Endothelial cell of umbilical vein (primary cell): ENCODE results near the gene IL13RA1. TPM values are rescaled to one million over a fixed set of nuclear protein-coding genes. Genes with fewer than 3 reads are reported as not detected.

Experiments used
- BruUV-seq: library from RNA; stranded (reverse); fragments of 400-500 nt; replicated peaks from 2 replicates; lab custom pipeline; 2021; lab: Mats Ljungman, UMichigan
- CTCF ChIA-PET: fragments of 300-600, 350-600 bp; sonication (Branson Sonifier 250); formaldehyde crosslinking; loops from one replicate; lab custom pipeline; 2021; ENCODE audit warnings: antibody characterized with exemption, inconsistent platforms; lab: Charles Lee
- POLR2A ChIA-PET: fragments of 300-600, 350-600 bp; sonication (Branson Sonifier 250); formaldehyde crosslinking; loops from one replicate; lab custom pipeline; 2021; ENCODE audit warnings: antibody characterized with exemption, inconsistent platforms; lab: Charles Lee
- DNase-seq: peaks from one replicate; pipeline ENCODE4 v3.0.0-alpha.2; 2011; ENCODE audit warnings: low read depth, low spot score
- FAIRE-seq: peaks from 2 replicates; lab custom pipeline; 2011; peaks lifted over from hg19 to GRCh38; lab: Jason Lieb, UNC
- H2AFZ ChIP-seq: 2 replicates; pipeline ENCODE4 v1.6.0; 2012; ENCODE audit warnings: low read depth, low read length, control low read depth, inconsistent platforms
- H3K27ac ChIP-seq: 2 replicates; pipeline ENCODE4 v1.5.1; 2011; ENCODE audit warnings: low read depth, mild to moderate bottlenecking, control low read depth, low read length, moderate library complexity; ENCODE audit not compliant: insufficient read depth
- H3K27me3 ChIP-seq, 2 experiments: 2 replicates each; pipeline versions ENCODE4 v1.6.0 to v1.6.1; 2011; ENCODE audit warnings: low read length in 2 of 2, mixed read lengths in 1 of 2; ENCODE audit not compliant: control insufficient read depth in 2 of 2, insufficient read depth in 2 of 2
- H3K36me3 ChIP-seq, 2 experiments: 2 replicates in 1 of 2; 3 replicates in 1 of 2; pipeline ENCODE4 v1.5.1; 2011; ENCODE audit warnings: low read length in 2 of 2, mild to moderate bottlenecking in 1 of 2, moderate library complexity in 1 of 2; ENCODE audit not compliant: control insufficient read depth in 2 of 2, insufficient read depth in 2 of 2; ENCODE audit errors: extremely low read depth in 1 of 2
- H3K4me1 ChIP-seq: 3 replicates; pipeline ENCODE4 v1.5.1; 2011; ENCODE audit warnings: mild to moderate bottlenecking, low read length; ENCODE audit not compliant: control insufficient read depth, insufficient read depth; ENCODE audit errors: extremely low read depth
- H3K4me2 ChIP-seq: 2 replicates; pipeline ENCODE4 v1.6.1; 2011; ENCODE audit warnings: low read length, control low read depth, mixed read lengths; ENCODE audit not compliant: insufficient read depth
- H3K4me3 ChIP-seq, 3 experiments: fragments of 200-600 bp in 1 of 3; sonication (generic), shearing (Covaris generic) in 1 of 3; replicated peaks in 1 of 3; 2 replicates each; pipeline ENCODE4 v1.5.1; 2011 to 2016; ENCODE audit warnings: control low read depth in 3 of 3, low read length in 3 of 3, mild to moderate bottlenecking in 2 of 3, inconsistent platforms in 1 of 3, low read depth in 1 of 3, moderate library complexity in 1 of 3; ENCODE audit not compliant: insufficient read depth in 1 of 3
- H3K79me2 ChIP-seq: 2 replicates; pipeline ENCODE4 v1.6.0; 2012; ENCODE audit warnings: low read length, inconsistent platforms; ENCODE audit not compliant: control insufficient read depth, insufficient read depth
- H3K9ac ChIP-seq: replicated peaks from 2 replicates; pipeline ENCODE3; 2011; ENCODE audit warnings: low read length, control low read depth; ENCODE audit not compliant: insufficient read depth; ENCODE audit errors: extremely low read depth
- H3K9me1 ChIP-seq: replicated peaks from 3 replicates; pipeline ENCODE4 v1.6.0; 2011; ENCODE audit warnings: mild to moderate bottlenecking, low read length; ENCODE audit not compliant: control insufficient read depth, insufficient read depth; ENCODE audit errors: extremely low read depth
- H3K9me3 ChIP-seq: replicated peaks from 2 replicates; pipeline ENCODE4 v1.5.1; 2012; ENCODE audit warnings: low read length, inconsistent platforms; ENCODE audit not compliant: control insufficient read depth, insufficient read depth
- H4K20me1 ChIP-seq: replicated peaks from 2 replicates; pipeline ENCODE3; 2011; ENCODE audit warnings: mild to moderate bottlenecking, low read length; ENCODE audit not compliant: control insufficient read depth, insufficient read depth; ENCODE audit errors: extremely low read depth
- CTCF ChIP-seq, 2 donors: IDR thresholded peaks; 1 replicate in 1 of 2; 2 replicates in 1 of 2; pipeline ENCODE4 v1.5.1; 2011; ENCODE audit warnings: low read length in 2 of 2, mild to moderate bottlenecking in 2 of 2, moderate library complexity in 2 of 2, control low read depth in 1 of 2, inconsistent platforms in 1 of 2, low read depth in 1 of 2; ENCODE audit not compliant: insufficient read depth in 1 of 2; ENCODE audit errors: extremely low read depth in 1 of 2
- EZH2 ChIP-seq: IDR thresholded peaks from 2 replicates; pipeline ENCODE4 v1.6.1; 2012; ENCODE audit warnings: borderline replicate concordance, low read depth, mild to moderate bottlenecking, moderate library complexity, low read length, inconsistent platforms; ENCODE audit not compliant: severe bottlenecking
- FOS ChIP-seq: IDR thresholded peaks from 2 replicates; pipeline ENCODE4 v1.6.1; 2011; ENCODE audit warnings: mild to moderate bottlenecking, low read length, moderate library complexity, borderline replicate concordance; ENCODE audit not compliant: insufficient read depth
- GATA2 ChIP-seq: IDR thresholded peaks from 2 replicates; pipeline ENCODE4 v1.7.0; 2011; ENCODE audit warnings: low read depth, mild to moderate bottlenecking, moderate library complexity, mixed read lengths, low read length; ENCODE audit not compliant: insufficient read length, insufficient read depth
- JUN ChIP-seq: IDR thresholded peaks from 2 replicates; pipeline ENCODE4 v1.6.1; 2011; ENCODE audit warnings: borderline replicate concordance, low read depth; ENCODE audit not compliant: insufficient read length, insufficient read depth
- MAX ChIP-seq: IDR thresholded peaks from 2 replicates; pipeline ENCODE4 v1.6.1; 2011; ENCODE audit not compliant: insufficient read depth, insufficient read length
- MYC ChIP-seq: IDR thresholded peaks from one replicate; pipeline ENCODE4 v1.6.1; 2011; ENCODE audit warnings: mild to moderate bottlenecking, low read depth, low read length
- POLR2A ChIP-seq: IDR thresholded peaks from 2 replicates; pipeline ENCODE4 v1.6.1; 2012; ENCODE audit warnings: low read depth, mild to moderate bottlenecking, control low read depth, low read length
- POLR2AphosphoS5 ChIP-seq: IDR thresholded peaks from 2 replicates; pipeline ENCODE4 v1.6.1; 2012; ENCODE audit warnings: low read depth, mild to moderate bottlenecking, control low read depth, low read length, moderate library complexity; ENCODE audit not compliant: insufficient read depth
- dilution Hi-C: fragments of 300-500 bp; cut with MboI; formaldehyde crosslinking; loops from one replicate; pipeline ENCODE4 v1.15.0; 2019; ENCODE audit warnings: low sequenced_read_pairs; ENCODE audit not compliant: extremely low pct_ligation_motif_present
- intact Hi-C: fragments of 100-400 bp; cut with micrococcal nuclease; formaldehyde crosslinking; loops from one replicate; pipeline ENCODE4 v1.10.0; 2022
- polyA plus RNA-seq, 4 experiments: library from polyadenylated mRNA; depleted of rRNA in 3 of 4; stranded (reverse) in 3 of 4; unstranded in 1 of 4; fragments of >200 nt; gene quantifications; 2 replicates each; pipeline versions ENCODE4 v1.2.1 to v1.2.3, GENCODE V29; 2011 to 2012; ENCODE audit warnings: missing spikeins in 1 of 4
- total RNA-seq: library from RNA; stranded (reverse); gene quantifications from 2 replicates; pipeline ENCODE4 v1.2.3, GENCODE V29; 2021

Gene IL13RA1
- total and polyA plus RNA-seq, 2 donors (not counting 3 experiments of a cell fraction or from before 2014, with no cell fraction given): 40.7 to 61.9 TPM

GRCh38 chrX:118724775-118725174 is 2.6 kb upstream of the IL13RA1 start:
- Histone ChIP-seq H3K9me1 (no peaks in the 10 kb centered on the region), H3K9ac (no peak overlapping the region), H3K27me3 (no peaks in the 10 kb centered on the region), H3K4me3 (no peak overlapping the region), H2AFZ (peak overlapping the region; percentile 54), H3K27ac (no peak overlapping the region), H3K4me2 (peak overlapping the region; percentile 10), H4K20me1 (no peaks in the 10 kb centered on the region), H3K4me1 (peaks cover 25% of the 10 kb centered on the region), H3K36me3 (no peaks in the 10 kb centered on the region), H3K9me3 (no peaks in the 10 kb centered on the region), H3K79me2 (peaks cover 10% of the 10 kb centered on the region)
- BruUV-seq: no TSS peak
- CTCF ChIA-PET: interaction anchor here (2.4 kb wide), 1 partner anchor 83 kb away, joined by 8 read pairs; no protein-coding TSS in a partner anchor
- intact Hi-C loops (no loop called here), dilution Hi-C loops (no loop called here)
- FAIRE-seq (no peak), DNase-seq (no peak)
- TF ChIP-seq FOS: no peak
- POLR2A ChIA-PET: no interaction called here

- Histone ChIP-seq H3K27me3 (no peaks in the 10 kb centered on the region), H3K4me3 (peak overlapping the region in 1 of 3 experiments; percentile 58), H3K9ac (no peak overlapping the region), H4K20me1 (no peaks in the 10 kb centered on the region), H3K4me2 (peak overlapping the region; percentile 70), H2AFZ (peak overlapping the region; percentile 89), H3K4me1 (peaks cover 37% of the 10 kb centered on the region), H3K9me1 (no peaks in the 10 kb centered on the region), H3K27ac (peak overlapping the region; percentile 80), H3K9me3 (no peaks in the 10 kb centered on the region), H3K36me3 (no peaks in the 10 kb centered on the region), H3K79me2 (peaks cover 12% of the 10 kb centered on the region)
- peak; percentile 74 for FAIRE-seq
- TF ChIP-seq EZH2: no peak
- no peak for TF ChIP-seq MYC
- TF ChIP-seq FOS: no peak
- no peak for TF ChIP-seq MAX
- TF ChIP-seq JUN: no peak
- TF ChIP-seq POLR2A: no peak
- no peak for TF ChIP-seq CTCF (IDR thresholded peaks at IDR 0.05; ENCODE audit: extremely low read depth in 1 of 2, insufficient read depth in 1 of 2, low read depth in 1 of 2, low read length in 2 of 2)
- no peak for TF ChIP-seq GATA2
- no peak for TF ChIP-seq POLR2AphosphoS5
- intact Hi-C loops: no loop called here
- no TSS peak for BruUV-seq
- POLR2A ChIA-PET: no interaction called here
- dilution Hi-C loops: no loop called here
- DNase-seq: no peak
- CTCF ChIA-PET: interaction anchor here (1.2 to 2.4 kb wide), 2 partner anchors 26 to 81 kb away, joined by 3 to 8 read pairs; no protein-coding TSS in a partner anchor
Observed at GRCh38 chrX:118726396-118726795, 1.0 kb upstream of the IL13RA1 start.
